Endothelial cell of umbilical vein (primary cell): ENCODE results near the gene FAM13B. TPM values are rescaled to one million over a fixed set of nuclear protein-coding genes. Genes with fewer than 3 reads are reported as not detected.
A peak's percentile ranks its signal among the peaks of the same experiment; 100 is the strongest.

Experiments used
- BruUV-seq: library from RNA; stranded (reverse); fragments of 400-500 nt; replicated peaks from 2 replicates; lab custom pipeline; 2021; lab: Mats Ljungman, UMichigan
- CTCF ChIA-PET: fragments of 300-600, 350-600 bp; sonication (Branson Sonifier 250); formaldehyde crosslinking; loops from one replicate; lab custom pipeline; 2021; ENCODE audit warnings: antibody characterized with exemption, inconsistent platforms; lab: Charles Lee
- POLR2A ChIA-PET: fragments of 300-600, 350-600 bp; sonication (Branson Sonifier 250); formaldehyde crosslinking; loops from one replicate; lab custom pipeline; 2021; ENCODE audit warnings: antibody characterized with exemption, inconsistent platforms; lab: Charles Lee
- DNase-seq: peaks from one replicate; pipeline ENCODE4 v3.0.0-alpha.2; 2011; ENCODE audit warnings: low read depth, low spot score
- FAIRE-seq: peaks from 2 replicates; lab custom pipeline; 2011; peaks lifted over from hg19 to GRCh38; lab: Jason Lieb, UNC
- H2AFZ ChIP-seq: 2 replicates; pipeline ENCODE4 v1.6.0; 2012; ENCODE audit warnings: low read depth, low read length, control low read depth, inconsistent platforms
- H3K27ac ChIP-seq: 2 replicates; pipeline ENCODE4 v1.5.1; 2011; ENCODE audit warnings: low read depth, mild to moderate bottlenecking, control low read depth, low read length, moderate library complexity; ENCODE audit not compliant: insufficient read depth
- H3K27me3 ChIP-seq, 2 experiments: 2 replicates each; pipeline versions ENCODE4 v1.6.0 to v1.6.1; 2011; ENCODE audit warnings: low read length in 2 of 2, mixed read lengths in 1 of 2; ENCODE audit not compliant: control insufficient read depth in 2 of 2, insufficient read depth in 2 of 2
- H3K36me3 ChIP-seq, 2 experiments: 2 replicates in 1 of 2; 3 replicates in 1 of 2; pipeline ENCODE4 v1.5.1; 2011; ENCODE audit warnings: low read length in 2 of 2, mild to moderate bottlenecking in 1 of 2, moderate library complexity in 1 of 2; ENCODE audit not compliant: control insufficient read depth in 2 of 2, insufficient read depth in 2 of 2; ENCODE audit errors: extremely low read depth in 1 of 2
- H3K4me1 ChIP-seq: 3 replicates; pipeline ENCODE4 v1.5.1; 2011; ENCODE audit warnings: mild to moderate bottlenecking, low read length; ENCODE audit not compliant: control insufficient read depth, insufficient read depth; ENCODE audit errors: extremely low read depth
- H3K4me2 ChIP-seq: 2 replicates; pipeline ENCODE4 v1.6.1; 2011; ENCODE audit warnings: low read length, control low read depth, mixed read lengths; ENCODE audit not compliant: insufficient read depth
- H3K4me3 ChIP-seq, 3 experiments: fragments of 200-600 bp in 1 of 3; sonication (generic), shearing (Covaris generic) in 1 of 3; replicated peaks in 1 of 3; 2 replicates each; pipeline ENCODE4 v1.5.1; 2011 to 2016; ENCODE audit warnings: control low read depth in 3 of 3, low read length in 3 of 3, mild to moderate bottlenecking in 2 of 3, inconsistent platforms in 1 of 3, low read depth in 1 of 3, moderate library complexity in 1 of 3; ENCODE audit not compliant: insufficient read depth in 1 of 3
- H3K79me2 ChIP-seq: 2 replicates; pipeline ENCODE4 v1.6.0; 2012; ENCODE audit warnings: low read length, inconsistent platforms; ENCODE audit not compliant: control insufficient read depth, insufficient read depth
- H3K9ac ChIP-seq: replicated peaks from 2 replicates; pipeline ENCODE3; 2011; ENCODE audit warnings: low read length, control low read depth; ENCODE audit not compliant: insufficient read depth; ENCODE audit errors: extremely low read depth
- H3K9me1 ChIP-seq: replicated peaks from 3 replicates; pipeline ENCODE4 v1.6.0; 2011; ENCODE audit warnings: mild to moderate bottlenecking, low read length; ENCODE audit not compliant: control insufficient read depth, insufficient read depth; ENCODE audit errors: extremely low read depth
- H3K9me3 ChIP-seq: replicated peaks from 2 replicates; pipeline ENCODE4 v1.5.1; 2012; ENCODE audit warnings: low read length, inconsistent platforms; ENCODE audit not compliant: control insufficient read depth, insufficient read depth
- H4K20me1 ChIP-seq: replicated peaks from 2 replicates; pipeline ENCODE3; 2011; ENCODE audit warnings: mild to moderate bottlenecking, low read length; ENCODE audit not compliant: control insufficient read depth, insufficient read depth; ENCODE audit errors: extremely low read depth
- CTCF ChIP-seq, 2 donors: IDR thresholded peaks; 1 replicate in 1 of 2; 2 replicates in 1 of 2; pipeline ENCODE4 v1.5.1; 2011; ENCODE audit warnings: low read length in 2 of 2, mild to moderate bottlenecking in 2 of 2, moderate library complexity in 2 of 2, control low read depth in 1 of 2, inconsistent platforms in 1 of 2, low read depth in 1 of 2; ENCODE audit not compliant: insufficient read depth in 1 of 2; ENCODE audit errors: extremely low read depth in 1 of 2
- EZH2 ChIP-seq: IDR thresholded peaks from 2 replicates; pipeline ENCODE4 v1.6.1; 2012; ENCODE audit warnings: borderline replicate concordance, low read depth, mild to moderate bottlenecking, moderate library complexity, low read length, inconsistent platforms; ENCODE audit not compliant: severe bottlenecking
- FOS ChIP-seq: IDR thresholded peaks from 2 replicates; pipeline ENCODE4 v1.6.1; 2011; ENCODE audit warnings: mild to moderate bottlenecking, low read length, moderate library complexity, borderline replicate concordance; ENCODE audit not compliant: insufficient read depth
- GATA2 ChIP-seq: IDR thresholded peaks from 2 replicates; pipeline ENCODE4 v1.7.0; 2011; ENCODE audit warnings: low read depth, mild to moderate bottlenecking, moderate library complexity, mixed read lengths, low read length; ENCODE audit not compliant: insufficient read length, insufficient read depth
- JUN ChIP-seq: IDR thresholded peaks from 2 replicates; pipeline ENCODE4 v1.6.1; 2011; ENCODE audit warnings: borderline replicate concordance, low read depth; ENCODE audit not compliant: insufficient read length, insufficient read depth
- MYC ChIP-seq: IDR thresholded peaks from one replicate; pipeline ENCODE4 v1.6.1; 2011; ENCODE audit warnings: mild to moderate bottlenecking, low read depth, low read length
- POLR2AphosphoS5 ChIP-seq: IDR thresholded peaks from 2 replicates; pipeline ENCODE4 v1.6.1; 2012; ENCODE audit warnings: low read depth, mild to moderate bottlenecking, control low read depth, low read length, moderate library complexity; ENCODE audit not compliant: insufficient read depth
- dilution Hi-C: fragments of 300-500 bp; cut with MboI; formaldehyde crosslinking; loops from one replicate; pipeline ENCODE4 v1.15.0; 2019; ENCODE audit warnings: low sequenced_read_pairs; ENCODE audit not compliant: extremely low pct_ligation_motif_present
- intact Hi-C: fragments of 100-400 bp; cut with micrococcal nuclease; formaldehyde crosslinking; loops from one replicate; pipeline ENCODE4 v1.10.0; 2022
- polyA plus RNA-seq, 4 experiments: library from polyadenylated mRNA; depleted of rRNA in 3 of 4; stranded (reverse) in 3 of 4; unstranded in 1 of 4; fragments of >200 nt; gene quantifications; 2 replicates each; pipeline versions ENCODE4 v1.2.1 to v1.2.3, GENCODE V29; 2011 to 2012; ENCODE audit warnings: missing spikeins in 1 of 4
- total RNA-seq: library from RNA; stranded (reverse); gene quantifications from 2 replicates; pipeline ENCODE4 v1.2.3, GENCODE V29; 2021
- TF ChIP-seq, protein P1 (sequence below): IDR thresholded peaks from 2 replicates; pipeline ENCODE4 v1.6.1; 2011; ENCODE audit not compliant: insufficient read depth, insufficient read length

Gene FAM13B
- total and polyA plus RNA-seq, 2 donors (not counting 3 experiments of a cell fraction or from before 2014, with no cell fraction given): 8.7 to 25.4 TPM

GRCh38 chr5:138035605-138036537, 3.0 kb upstream of the FAM13B start:
- Histone ChIP-seq H3K27ac (no peak overlapping the region), H3K9me3 (no peaks in the 10 kb centered on the region), H3K4me3 (no peak overlapping the region), H4K20me1 (no peaks in the 10 kb centered on the region), H3K79me2 (peaks cover 16% of the 10 kb centered on the region), H3K36me3 (no peaks in the 10 kb centered on the region), H3K9ac (no peak overlapping the region), H3K27me3 (no peaks in the 10 kb centered on the region), H2AFZ (peak overlapping the region; percentile 78), H3K4me2 (no peak overlapping the region), H3K9me1 (no peaks in the 10 kb centered on the region), H3K4me1 (peaks cover 10% of the 10 kb centered on the region)
- TF ChIP-seq FOS (no peak), POLR2AphosphoS5 (no peak), CTCF (IDR thresholded peaks at IDR 0.05; ENCODE audit: extremely low read depth in 1 of 2, insufficient read depth in 1 of 2, low read depth in 1 of 2, low read length in 2 of 2) (peak; percentile 74 to 84), EZH2 (no peak), GATA2 (no peak), MYC (no peak), JUN (no peak)
- TF ChIP-seq, protein P1, sequence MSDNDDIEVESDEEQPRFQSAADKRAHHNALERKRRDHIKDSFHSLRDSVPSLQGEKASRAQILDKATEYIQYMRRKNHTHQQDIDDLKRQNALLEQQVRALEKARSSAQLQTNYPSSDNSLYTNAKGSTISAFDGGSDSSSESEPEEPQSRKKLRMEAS: no peak
- dilution Hi-C loops: no loop called here
- BruUV-seq: no TSS peak
- peak; percentile 90 for FAIRE-seq
- peak; percentile 87 for DNase-seq
- intact Hi-C loops: loop anchor here (1.0 to 10.0 kb wide), 5 partner anchors 33 to 411 kb away; partner anchors contain the start of gene KIF20A
- ChIA-PET POLR2A (interaction anchor here (0.6 to 0.7 kb wide), 2 partner anchors 95 to 112 kb away, joined by 3 to 8 read pairs; no protein-coding TSS in a partner anchor), CTCF (interaction anchor here (0.6 to 5.3 kb wide), 39 partner anchors 8 to 467 kb away, joined by 3 to 152 read pairs (median 5); partner anchors contain the start of gene NME5)
